Fibroblast of lung (primary cell): ENCODE results near the gene HPN.

Source experiments
- EZH2 ChIP-seq: IDR thresholded peaks from 2 replicates; pipeline ENCODE4 v1.5.1; 2012; ENCODE audit warnings: low read length, control low read depth, mild to moderate bottlenecking; ENCODE audit errors: missing control alignments
- TF ChIP-seq, protein P1 (sequence below), 2 donors: IDR thresholded peaks in 1 of 2; conservative IDR thresholded peaks in 1 of 2; 1 replicate in 1 of 2; 2 replicates in 1 of 2; pipeline ENCODE4 v1.5.1; 2011 to 2012; ENCODE audit warnings: low read length in 2 of 2, control low read depth in 1 of 2, inconsistent platforms in 1 of 2, low read depth in 1 of 2, mild to moderate bottlenecking in 1 of 2

DNA sequence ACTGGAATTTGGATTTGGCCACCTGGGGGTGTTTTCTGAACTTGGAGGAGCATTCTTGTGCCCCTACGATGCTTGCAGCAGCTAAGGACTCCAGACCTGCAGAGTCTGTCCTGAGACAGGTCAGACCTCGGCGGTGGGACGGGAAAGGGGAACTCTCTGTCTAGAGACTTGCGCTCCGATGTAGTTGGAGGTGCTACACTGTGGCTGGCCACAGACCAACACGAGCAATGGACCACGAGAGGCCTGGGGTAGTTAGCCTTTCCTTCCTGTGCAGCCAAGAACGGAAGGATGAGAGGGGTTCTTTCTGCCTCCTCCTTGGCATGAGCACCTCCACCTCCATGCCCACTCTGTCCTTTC is 47.3 kb upstream of the HPN start:
- TF ChIP-seq, protein P1, sequence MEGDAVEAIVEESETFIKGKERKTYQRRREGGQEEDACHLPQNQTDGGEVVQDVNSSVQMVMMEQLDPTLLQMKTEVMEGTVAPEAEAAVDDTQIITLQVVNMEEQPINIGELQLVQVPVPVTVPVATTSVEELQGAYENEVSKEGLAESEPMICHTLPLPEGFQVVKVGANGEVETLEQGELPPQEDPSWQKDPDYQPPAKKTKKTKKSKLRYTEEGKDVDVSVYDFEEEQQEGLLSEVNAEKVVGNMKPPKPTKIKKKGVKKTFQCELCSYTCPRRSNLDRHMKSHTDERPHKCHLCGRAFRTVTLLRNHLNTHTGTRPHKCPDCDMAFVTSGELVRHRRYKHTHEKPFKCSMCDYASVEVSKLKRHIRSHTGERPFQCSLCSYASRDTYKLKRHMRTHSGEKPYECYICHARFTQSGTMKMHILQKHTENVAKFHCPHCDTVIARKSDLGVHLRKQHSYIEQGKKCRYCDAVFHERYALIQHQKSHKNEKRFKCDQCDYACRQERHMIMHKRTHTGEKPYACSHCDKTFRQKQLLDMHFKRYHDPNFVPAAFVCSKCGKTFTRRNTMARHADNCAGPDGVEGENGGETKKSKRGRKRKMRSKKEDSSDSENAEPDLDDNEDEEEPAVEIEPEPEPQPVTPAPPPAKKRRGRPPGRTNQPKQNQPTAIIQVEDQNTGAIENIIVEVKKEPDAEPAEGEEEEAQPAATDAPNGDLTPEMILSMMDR (conservative IDR thresholded peaks at IDR 0.05 in 1 of 2, IDR thresholded peaks at IDR 0.05 in 1 of 2; ENCODE audit: low read depth in 1 of 2, low read length in 2 of 2), result no peak
- TF ChIP-seq EZH2, result no peak
